Neutrophil (primary cell): ENCODE results near the gene SENP5.

ENCODE experiments used
- H3K27ac ChIP-seq: fragments of 200-600 bp; sonication (generic); 2 replicates; pipeline ENCODE4 v1.5.1; 2016; ENCODE audit warnings: mild to moderate bottlenecking, moderate library complexity
- H3K27me3 ChIP-seq: fragments of 200-600 bp; sonication (generic); 2 replicates; pipeline ENCODE4 v1.6.0; 2016; ENCODE audit warnings: mild to moderate bottlenecking
- H3K36me3 ChIP-seq: fragments of 200-600 bp; sonication (generic); 2 replicates; pipeline ENCODE4 v1.5.1; 2017
- H3K4me1 ChIP-seq, 2 experiments: fragments of 200-600 bp in 1 of 2; sonication (generic) in 1 of 2; 1 replicate in 1 of 2; 2 replicates in 1 of 2; pipeline versions ENCODE4 v1.5.1 to v1.6.1; 2013 to 2016; ENCODE audit warnings: low read depth in 1 of 2, low read length in 1 of 2, mild to moderate bottlenecking in 1 of 2, moderate library complexity in 1 of 2; ENCODE audit not compliant: control insufficient read depth in 1 of 2, insufficient read depth in 1 of 2
- H3K4me3 ChIP-seq, 2 experiments: fragments of 200-600 bp in 1 of 2; sonication (generic) in 1 of 2; 1 replicate in 1 of 2; 2 replicates in 1 of 2; pipeline ENCODE4 v1.5.1; 2013 to 2016; ENCODE audit warnings: low read depth in 1 of 2, low read length in 1 of 2, mild to moderate bottlenecking in 1 of 2, moderate library complexity in 1 of 2
- H3K9me3 ChIP-seq: fragments of 200-600 bp; sonication (generic); 2 replicates; pipeline ENCODE4 v1.5.1; 2016
- TF ChIP-seq, protein P1 (sequence below): fragments of 200-600 bp; sonication (generic); IDR thresholded peaks from 2 replicates; pipeline ENCODE4 v1.5.1; 2016; ENCODE audit warnings: antibody characterized with exemption

Gene SENP5

GRCh38 chr3:196902296-196902695 lies 34.6 kb downstream of the SENP5 start:
- H3K36me3 ChIP-seq: peaks cover 75% of the 10 kb centered on the region

DNA sequence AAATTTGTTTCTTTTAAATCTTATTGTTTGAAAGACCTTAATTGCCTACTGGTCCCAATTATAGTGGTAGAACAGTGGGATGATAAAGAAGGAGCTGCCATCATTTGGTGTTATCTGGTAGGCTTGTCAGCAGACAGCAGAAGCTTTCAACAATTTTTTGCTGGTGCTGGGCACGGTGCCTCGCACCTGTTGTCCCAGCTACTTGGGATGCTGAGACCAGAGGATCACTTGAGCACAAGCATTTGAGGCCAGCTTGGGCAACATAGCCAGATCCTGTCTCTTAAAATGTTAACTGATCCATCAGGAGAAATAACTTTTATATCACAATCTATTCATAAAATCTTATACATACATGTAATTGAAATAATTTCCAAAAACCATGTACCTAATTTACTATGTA lies 36.0 kb downstream of the SENP5 start:
- TF ChIP-seq, protein P1, sequence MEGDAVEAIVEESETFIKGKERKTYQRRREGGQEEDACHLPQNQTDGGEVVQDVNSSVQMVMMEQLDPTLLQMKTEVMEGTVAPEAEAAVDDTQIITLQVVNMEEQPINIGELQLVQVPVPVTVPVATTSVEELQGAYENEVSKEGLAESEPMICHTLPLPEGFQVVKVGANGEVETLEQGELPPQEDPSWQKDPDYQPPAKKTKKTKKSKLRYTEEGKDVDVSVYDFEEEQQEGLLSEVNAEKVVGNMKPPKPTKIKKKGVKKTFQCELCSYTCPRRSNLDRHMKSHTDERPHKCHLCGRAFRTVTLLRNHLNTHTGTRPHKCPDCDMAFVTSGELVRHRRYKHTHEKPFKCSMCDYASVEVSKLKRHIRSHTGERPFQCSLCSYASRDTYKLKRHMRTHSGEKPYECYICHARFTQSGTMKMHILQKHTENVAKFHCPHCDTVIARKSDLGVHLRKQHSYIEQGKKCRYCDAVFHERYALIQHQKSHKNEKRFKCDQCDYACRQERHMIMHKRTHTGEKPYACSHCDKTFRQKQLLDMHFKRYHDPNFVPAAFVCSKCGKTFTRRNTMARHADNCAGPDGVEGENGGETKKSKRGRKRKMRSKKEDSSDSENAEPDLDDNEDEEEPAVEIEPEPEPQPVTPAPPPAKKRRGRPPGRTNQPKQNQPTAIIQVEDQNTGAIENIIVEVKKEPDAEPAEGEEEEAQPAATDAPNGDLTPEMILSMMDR: no peak
- H3K27me3 ChIP-seq: no peaks in the 10 kb centered on the region
- no peak overlapping the region for H3K4me3 ChIP-seq
- H3K36me3 ChIP-seq: peaks cover 78% of the 10 kb centered on the region
- no peaks in the 10 kb centered on the region for H3K4me1 ChIP-seq
- no peak overlapping the region for H3K27ac ChIP-seq
- H3K9me3 ChIP-seq: no peaks in the 10 kb centered on the region

More at GRCh38 chr3:196902296-196902695, 34.6 kb downstream of the SENP5 start:
- Histone ChIP-seq H3K27ac (no peak overlapping the region), H3K27me3 (no peaks in the 10 kb centered on the region), H3K4me3 (no peak overlapping the region), H3K9me3 (no peaks in the 10 kb centered on the region), H3K4me1 (no peaks in the 10 kb centered on the region)
- TF ChIP-seq, protein P1: no peak

GRCh38 chr3:196914866-196915265 lies 47.1 kb downstream of the SENP5 start:
- peaks cover 10% of the 10 kb centered on the region for H3K36me3 ChIP-seq
- no peaks in the 10 kb centered on the region for H3K9me3 ChIP-seq
- TF ChIP-seq, protein P1: no peak

GRCh38 chr3:196915375-196915774 lies 47.7 kb downstream of the SENP5 start:
- TF ChIP-seq, protein P1: no peak
- H3K9me3 ChIP-seq: no peaks in the 10 kb centered on the region
- H3K4me1 ChIP-seq: peaks cover 0 to 5% of the 10 kb centered on the region in 2 experiments
- H3K27me3 ChIP-seq: no peaks in the 10 kb centered on the region
- no peak overlapping the region for H3K27ac ChIP-seq
- peaks cover 10% of the 10 kb centered on the region for H3K36me3 ChIP-seq
- H3K4me3 ChIP-seq: no peak overlapping the region

More at GRCh38 chr3:196914866-196915265, 47.1 kb downstream of the SENP5 start:
- H3K4me1 ChIP-seq: peaks cover 0 to 5% of the 10 kb centered on the region in 2 experiments
- no peak overlapping the region for H3K27ac ChIP-seq
- no peaks in the 10 kb centered on the region for H3K27me3 ChIP-seq
- no peak overlapping the region for H3K4me3 ChIP-seq

DNA sequence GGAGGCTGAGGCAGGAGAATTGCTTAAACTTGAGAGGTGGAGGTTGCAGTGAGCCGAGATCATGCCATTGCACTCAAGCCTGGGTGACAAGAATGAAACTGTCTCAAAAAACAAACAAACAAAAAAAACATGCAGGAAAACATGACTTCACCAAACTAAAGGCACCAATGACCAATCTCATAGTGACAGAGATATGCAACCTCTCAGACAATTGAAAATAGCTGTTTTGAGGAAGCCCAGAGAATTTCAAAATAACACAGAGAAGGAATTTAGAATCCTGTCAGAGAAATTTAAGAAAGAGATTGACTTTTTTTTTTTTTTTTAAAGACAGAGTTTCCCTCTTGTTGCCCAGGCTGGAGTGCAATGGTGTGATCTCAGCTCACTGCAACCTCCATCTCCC lies 48.5 kb downstream of the SENP5 start:
- Histone ChIP-seq H3K27me3 (no peaks in the 10 kb centered on the region), H3K4me3 (no peak overlapping the region), H3K36me3 (peaks cover 10% of the 10 kb centered on the region), H3K4me1 (peaks cover 0 to 4% of the 10 kb centered on the region in 2 experiments), H3K9me3 (no peaks in the 10 kb centered on the region), H3K27ac (no peak overlapping the region)
- TF ChIP-seq, protein P1: no peak

DNA sequence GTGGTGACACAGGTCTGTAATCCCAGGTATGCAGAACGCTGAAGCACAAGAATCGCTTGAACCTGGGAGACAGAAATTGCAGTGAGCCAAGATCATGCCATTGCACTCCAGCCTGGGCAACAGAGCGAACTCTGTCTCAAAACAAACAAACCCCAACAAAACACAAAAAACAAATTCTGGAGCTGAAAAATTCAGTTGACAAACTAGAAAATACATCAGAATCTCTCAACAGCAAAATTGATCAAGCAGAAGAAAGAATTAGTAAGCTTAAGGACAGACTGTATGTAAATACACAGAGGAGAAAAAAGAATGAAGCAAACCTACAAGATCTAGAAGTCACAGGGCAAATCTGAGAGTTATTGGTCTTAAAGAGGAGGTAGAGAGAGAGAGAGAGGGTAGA lies 49.3 kb downstream of the SENP5 start:
- Histone ChIP-seq H3K4me3 (no peak overlapping the region), H3K36me3 (peaks cover 10% of the 10 kb centered on the region), H3K9me3 (no peaks in the 10 kb centered on the region), H3K4me1 (no peaks in the 10 kb centered on the region), H3K27ac (no peak overlapping the region), H3K27me3 (no peaks in the 10 kb centered on the region)
- TF ChIP-seq, protein P1: no peak
